ENCODE measurements around the gene ZEB1. TPM values are rescaled to one million over a fixed set of nuclear protein-coding genes. Genes with fewer than 3 reads are reported as not detected.

ZEB1 gene
- total and polyA plus RNA-seq, 10 of the 15 experiments (the other 5 are each of a cell fraction or from before 2014, with no cell fraction given) = 10.4 to 35.6 (median 24.5) TPM

GRCh38 chr10:31484431-31485135 is 165.6 kb downstream of the ZEB1 start:
- no peaks in the 10 kb centered on the region for H3K27me3 ChIP-seq (replicated peaks in 1 of 2; ENCODE audit: control insufficient read depth in 2 of 2, insufficient read depth in 2 of 2, low read length in 1 of 2)
- no peaks in the 10 kb centered on the region; a peak in 1 of 4 replicates for H3K36me3 ChIP-seq (ENCODE audit: control insufficient read depth in 2 of 2, insufficient read depth in 2 of 2, low read length in 1 of 2)
- no peak overlapping the region for H3K9ac ChIP-seq (ENCODE audit: control insufficient read depth, insufficient read depth, low read length)
- H3K79me2 ChIP-seq (ENCODE audit: control insufficient read depth, insufficient read depth, low read length) = no peaks in the 10 kb centered on the region; the same call in 1 of the 2 replicates
- ChIA-PET RAD21 (ENCODE audit: unreplicated experiment) (no interaction called here), SMC1A (ENCODE audit: uncharacterized antibody, unreplicated experiment) (no interaction called here), CTCF (no interaction called here), POLR2A (no interaction called here)
- no peak for FAIRE-seq
- H3K4me1 ChIP-seq (ENCODE audit: control insufficient read depth, insufficient read depth, low read length) = no peaks in the 10 kb centered on the region
- H3K27ac ChIP-seq (ENCODE audit: control insufficient read depth, insufficient read depth) = no peak overlapping the region
- in situ Hi-C loops (cut with MboI) = no loop called here
- no peak for DNase-seq (ENCODE audit: low read depth, low spot score)
- no peak overlapping the region for H2AFZ ChIP-seq (ENCODE audit: control insufficient read depth, low read depth, low read length)
- 82% methylated on average over 4 of the region's 4 CpGs for WGBS (ENCODE audit: insufficient coverage, insufficient replicate concordance, low lambda C conversion rate, missing lambda C conversion rate)
- H3K4me3 ChIP-seq = no peak overlapping the region
- no peaks in the 10 kb centered on the region; the same call in 1 of the 3 replicates for H3K9me3 ChIP-seq (replicated peaks; ENCODE audit: control insufficient read depth, insufficient read depth, low read length)
- no peak for TF ChIP-seq EED (IDR thresholded peaks at IDR 0.05; ENCODE audit: low read depth)
- no peak for TF ChIP-seq ELK1 (IDR thresholded peaks at IDR 0.05; ENCODE audit: low read depth, low read length)
- no TSS peak for BruUV-seq (replicated peaks)
- no peak for ATAC-seq
- H3K4me2 ChIP-seq (ENCODE audit: control insufficient read depth, insufficient read depth) = no peak overlapping the region
- H4K20me1 ChIP-seq (ENCODE audit: control insufficient read depth, insufficient read depth) = no peaks in the 10 kb centered on the region
- intact Hi-C loops (cut with micrococcal nuclease; ENCODE audit: unreplicated experiment) = no loop called here

- no TSS peak for BruUV-seq (replicated peaks)
- H3K4me1 ChIP-seq (ENCODE audit: control insufficient read depth, insufficient read depth, low read length) = no peaks in the 10 kb centered on the region
- 100% methylated on average over 1 of the region's 1 CpG for WGBS (ENCODE audit: insufficient coverage, insufficient replicate concordance, low lambda C conversion rate, missing lambda C conversion rate)
- CTCF ChIA-PET = interaction anchor here (0.6 to 1.3 kb wide), 15 partner anchors 9 to 739 kb away, joined by 3 to 20 read pairs (median 4); no protein-coding TSS in a partner anchor
- no peaks in the 10 kb centered on the region; the same call in 1 of the 3 replicates for H3K9me3 ChIP-seq (replicated peaks; ENCODE audit: control insufficient read depth, insufficient read depth, low read length)
- POLR2A ChIA-PET = interaction anchor here (0.9 kb wide), 1 partner anchor 91 kb away, joined by 4 read pairs; no protein-coding TSS in a partner anchor
- SMC1A ChIA-PET (ENCODE audit: uncharacterized antibody, unreplicated experiment) = interaction anchor here (0.7 to 1.4 kb wide), 10 partner anchors 133 to 804 kb away, joined by 3 to 5 read pairs (median 3); no protein-coding TSS in a partner anchor
- H3K4me2 ChIP-seq (ENCODE audit: control insufficient read depth, insufficient read depth) = no peak overlapping the region
- H3K27ac ChIP-seq (ENCODE audit: control insufficient read depth, insufficient read depth) = no peak overlapping the region
- RAD21 ChIA-PET (ENCODE audit: unreplicated experiment) = interaction anchor here (0.7 to 1.6 kb wide), 18 partner anchors 10 to 762 kb away, joined by 3 to 25 read pairs (median 3); partner anchors contain the start of gene ZNF438
- ATAC-seq = peak; percentile 83
- H3K4me3 ChIP-seq = no peak overlapping the region
- no peak overlapping the region for H2AFZ ChIP-seq (ENCODE audit: control insufficient read depth, low read depth, low read length)
- peak; percentile 28 for DNase-seq (ENCODE audit: low read depth, low spot score)
- in situ Hi-C loops (cut with MboI) = no loop called here
- H3K27me3 ChIP-seq (replicated peaks in 1 of 2; ENCODE audit: control insufficient read depth in 2 of 2, insufficient read depth in 2 of 2, low read length in 1 of 2) = no peaks in the 10 kb centered on the region
- H3K9ac ChIP-seq (ENCODE audit: control insufficient read depth, insufficient read depth, low read length) = no peak overlapping the region
- no peak for FAIRE-seq
- H3K79me2 ChIP-seq (ENCODE audit: control insufficient read depth, insufficient read depth, low read length) = peaks cover 4% of the 10 kb centered on the region
- intact Hi-C loops (cut with micrococcal nuclease; ENCODE audit: unreplicated experiment) = loop anchor here (1.0 to 10.0 kb wide), 2 partner anchors 169 to 766 kb away; no protein-coding TSS in a partner anchor
- peaks cover 0 to 1% of the 10 kb centered on the region in 2 experiments; a peak in 2 of 4 replicates for H3K36me3 ChIP-seq (ENCODE audit: control insufficient read depth in 2 of 2, insufficient read depth in 2 of 2, low read length in 1 of 2)
- no peaks in the 10 kb centered on the region for H4K20me1 ChIP-seq (ENCODE audit: control insufficient read depth, insufficient read depth)
- TF ChIP-seq RELA (IDR thresholded peaks at IDR 0.05; ENCODE audit: borderline replicate concordance, partially characterized antibody) = no peak
- peak; percentile 65 for TF ChIP-seq RAD21 (IDR thresholded peaks at IDR 0.05; ENCODE audit: insufficient read depth, low read depth, low read length)
- TF ChIP-seq, protein P1, sequence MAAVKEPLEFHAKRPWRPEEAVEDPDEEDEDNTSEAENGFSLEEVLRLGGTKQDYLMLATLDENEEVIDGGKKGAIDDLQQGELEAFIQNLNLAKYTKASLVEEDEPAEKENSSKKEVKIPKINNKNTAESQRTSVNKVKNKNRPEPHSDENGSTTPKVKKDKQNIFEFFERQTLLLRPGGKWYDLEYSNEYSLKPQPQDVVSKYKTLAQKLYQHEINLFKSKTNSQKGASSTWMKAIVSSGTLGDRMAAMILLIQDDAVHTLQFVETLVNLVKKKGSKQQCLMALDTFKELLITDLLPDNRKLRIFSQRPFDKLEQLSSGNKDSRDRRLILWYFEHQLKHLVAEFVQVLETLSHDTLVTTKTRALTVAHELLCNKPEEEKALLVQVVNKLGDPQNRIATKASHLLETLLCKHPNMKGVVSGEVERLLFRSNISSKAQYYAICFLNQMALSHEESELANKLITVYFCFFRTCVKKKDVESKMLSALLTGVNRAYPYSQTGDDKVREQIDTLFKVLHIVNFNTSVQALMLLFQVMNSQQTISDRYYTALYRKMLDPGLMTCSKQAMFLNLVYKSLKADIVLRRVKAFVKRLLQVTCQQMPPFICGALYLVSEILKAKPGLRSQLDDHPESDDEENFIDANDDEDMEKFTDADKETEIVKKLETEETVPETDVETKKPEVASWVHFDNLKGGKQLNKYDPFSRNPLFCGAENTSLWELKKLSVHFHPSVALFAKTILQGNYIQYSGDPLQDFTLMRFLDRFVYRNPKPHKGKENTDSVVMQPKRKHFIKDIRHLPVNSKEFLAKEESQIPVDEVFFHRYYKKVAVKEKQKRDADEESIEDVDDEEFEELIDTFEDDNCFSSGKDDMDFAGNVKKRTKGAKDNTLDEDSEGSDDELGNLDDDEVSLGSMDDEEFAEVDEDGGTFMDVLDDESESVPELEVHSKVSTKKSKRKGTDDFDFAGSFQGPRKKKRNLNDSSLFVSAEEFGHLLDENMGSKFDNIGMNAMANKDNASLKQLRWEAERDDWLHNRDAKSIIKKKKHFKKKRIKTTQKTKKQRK (IDR thresholded peaks at IDR 0.05; ENCODE audit: low read depth, low read length) = no peak
- TF ChIP-seq KDM1A (IDR thresholded peaks at IDR 0.05; ENCODE audit: borderline replicate concordance) = no peak
- TF ChIP-seq ATF2 (IDR thresholded peaks at IDR 0.05; ENCODE audit: low read length) = no peak
- no peak for TF ChIP-seq FOS (IDR thresholded peaks at IDR 0.05; ENCODE audit: borderline replicate concordance, extremely low read depth, insufficient read length)
Observed at GRCh38 chr10:31490858-31491504, 172.0 kb downstream of the ZEB1 start.
